B cell (primary cell): Measurements from ENCODE around the gene SLC37A2. TPM values are rescaled to one million over a fixed set of nuclear protein-coding genes. Genes with fewer than 3 reads are reported as not detected.

ENCODE experiments used
- ATAC-seq: fragments of 200-7000 bp; cut with Tn5 transposase; one replicate; pipeline ENCODE4 v1.10.0; 2021; ENCODE audit warnings: low read depth, mild to moderate bottlenecking, moderate number of reproducible peaks, moderate library complexity
- CTCF ChIA-PET: fragments of 350-600 bp; sonication (Branson Sonifier 250); formaldehyde crosslinking; loops from one replicate; lab custom pipeline; 2021; ENCODE audit warnings: antibody characterized with exemption, inconsistent platforms; lab: Charles Lee
- POLR2A ChIA-PET: fragments of 350-600 bp; sonication (Branson Sonifier 250); formaldehyde crosslinking; loops from one replicate; lab custom pipeline; 2021; ENCODE audit warnings: antibody characterized with exemption; lab: Charles Lee
- DNase-seq: peaks from one replicate; pipeline ENCODE4 v3.0.0; 2013
- H2AFZ ChIP-seq: 2 replicates; pipeline ENCODE4 v1.6.1; 2012; ENCODE audit warnings: mild to moderate bottlenecking, low read depth, low read length; ENCODE audit not compliant: insufficient read depth, poor library complexity, severe bottlenecking
- H3K27ac ChIP-seq, 2 donors: 1 replicate in 1 of 2; 2 replicates in 1 of 2; pipeline ENCODE4 v1.5.1; 2012 to 2013; ENCODE audit warnings: low read length in 2 of 2, mild to moderate bottlenecking in 2 of 2, moderate library complexity in 1 of 2
- H3K27me3 ChIP-seq, 4 experiments: fragments of 200-600 bp in 1 of 4; sonication (generic) in 1 of 4; replicated peaks in 1 of 4; 1 replicate in 2 of 4; 2 replicates in 2 of 4; pipeline versions ENCODE4 v1.6.1 to v1.7.0; 2013 to 2016; ENCODE audit warnings: low read length in 3 of 4, mild to moderate bottlenecking in 2 of 4, mixed read lengths in 1 of 4, moderate library complexity in 1 of 4; ENCODE audit not compliant: insufficient read depth in 4 of 4, control insufficient read depth in 3 of 4; ENCODE audit errors: control extremely low read depth in 1 of 4
- H3K36me3 ChIP-seq, 2 experiments: replicated peaks in 1 of 2; 1 replicate in 1 of 2; 2 replicates in 1 of 2; pipeline versions ENCODE4 v1.6.1 to v1.7.1; 2013; ENCODE audit warnings: low read length in 1 of 2; ENCODE audit not compliant: insufficient read depth in 2 of 2, control insufficient read depth in 1 of 2; ENCODE audit errors: control extremely low read depth in 1 of 2, extremely low read depth in 1 of 2
- H3K4me1 ChIP-seq, 2 donors: fragments of 200-600 bp in 1 of 2; sonication (generic) in 1 of 2; 1 replicate in 1 of 2; 2 replicates in 1 of 2; pipeline versions ENCODE4 v1.5.1 to v1.6.1; 2013 to 2017; ENCODE audit warnings: low read length in 2 of 2; ENCODE audit not compliant: control insufficient read depth in 2 of 2, insufficient read depth in 2 of 2
- H3K4me2 ChIP-seq: replicated peaks from 2 replicates; pipeline ENCODE3; 2012; ENCODE audit warnings: mild to moderate bottlenecking, low read depth, low read length; ENCODE audit not compliant: poor library complexity, severe bottlenecking
- H3K4me3 ChIP-seq, 5 experiments: fragments of 200-600 bp in 1 of 5; sonication (generic) in 1 of 5; 1 replicate in 3 of 5; 2 replicates in 2 of 5; pipeline versions ENCODE4 v1.5.1 to v1.7.0; 2011 to 2016; ENCODE audit warnings: low read length in 4 of 5, mild to moderate bottlenecking in 4 of 5, low read depth in 2 of 5, control low read depth in 1 of 5, moderate library complexity in 1 of 5; ENCODE audit not compliant: insufficient read depth in 1 of 5; ENCODE audit errors: control extremely low read depth in 1 of 5, extremely low read depth in 1 of 5
- H3K79me2 ChIP-seq: fragments of 200-600 bp; sonication (generic); one replicate; pipeline ENCODE4 v1.6.0; 2016; ENCODE audit warnings: low read length; ENCODE audit not compliant: control insufficient read depth, insufficient read depth
- H3K9ac ChIP-seq: fragments of 200-600 bp; sonication (generic); 2 replicates; pipeline ENCODE4 v1.6.1; 2017; ENCODE audit warnings: mild to moderate bottlenecking, low read length, moderate library complexity
- H3K9me3 ChIP-seq, 3 donors: one replicate each; pipeline versions ENCODE4 v1.6.1 to v1.7.1; 2013; ENCODE audit warnings: low read length in 2 of 3; ENCODE audit not compliant: control insufficient read depth in 2 of 3, insufficient read depth in 1 of 3; ENCODE audit errors: control extremely low read depth in 1 of 3
- H4K20me1 ChIP-seq: 2 replicates; pipeline ENCODE4 v1.6.0; 2012; ENCODE audit warnings: mild to moderate bottlenecking, low read length; ENCODE audit not compliant: insufficient read depth, control insufficient read depth, poor library complexity, severe bottlenecking
- H3K27ac Mint-ChIP-seq: one replicate; pipeline ENCODE4 v1.8.0; 2021; ENCODE audit warnings: mixed read lengths
- H3K27me3 Mint-ChIP-seq: one replicate; pipeline ENCODE4 v1.8.0; 2021; ENCODE audit warnings: mixed read lengths
- H3K4me1 Mint-ChIP-seq: one replicate; pipeline ENCODE4 v1.8.0; 2021; ENCODE audit warnings: mixed read lengths
- H3K4me3 Mint-ChIP-seq: one replicate; pipeline ENCODE4 v1.8.0; 2021; ENCODE audit warnings: mixed read lengths
- H3K9me3 Mint-ChIP-seq: one replicate; pipeline ENCODE4 v1.8.0; 2022; ENCODE audit warnings: mixed read lengths; ENCODE audit not compliant: insufficient read depth
- CTCF ChIP-seq: fragments of 200-600 bp; IDR thresholded peaks from one replicate; pipeline ENCODE4 v1.8.0; 2022; ENCODE audit warnings: antibody characterized with exemption, mild to moderate bottlenecking
- EZH2 ChIP-seq: IDR thresholded peaks from 2 replicates; pipeline ENCODE4 v1.6.1; 2012; ENCODE audit warnings: borderline replicate concordance, low read depth, mild to moderate bottlenecking, moderate library complexity, low read length; ENCODE audit not compliant: insufficient read depth, poor library complexity, severe bottlenecking
- WGBS: methylation state at CpG from one replicate; pipeline ENCODE4 v1.1.5; 2013; ENCODE audit warnings: missing lambda C conversion rate; ENCODE audit not compliant: insufficient coverage; 5-methylcytosine and 5-hydroxymethylcytosine counted together
- intact Hi-C: fragments of 100-400 bp; cut with micrococcal nuclease; formaldehyde crosslinking; loops from one replicate; pipeline ENCODE4 v1.10.0; 2022
- polyA plus RNA-seq: library from polyadenylated mRNA; depleted of rRNA; stranded (reverse); fragments of >200 nt; gene quantifications from 2 replicates; pipeline ENCODE4 v1.2.3, GENCODE V29; 2012
- total RNA-seq, 2 donors: library from RNA; stranded (reverse); fragments of 120-200 nt in 1 of 2; gene quantifications; 1 replicate in 1 of 2; 2 replicates in 1 of 2; pipeline versions ENCODE4 v1.2.3 to v1.2.4, GENCODE V29; 2013 to 2022

The SLC37A2 gene
- total and polyA plus RNA-seq, 2 donors (not counting 1 experiment from before 2014, with no cell fraction given) = 7.6 to 27.0 TPM

- ChIA-PET CTCF (no interaction called here), POLR2A (no interaction called here)
- Histone ChIP-seq H3K4me2 (no peak overlapping the region), H2AFZ (no peak overlapping the region), H3K36me3 (peaks cover 18 to 40% of the 10 kb centered on the region in 2 experiments), H4K20me1 (no peaks in the 10 kb centered on the region), H3K79me2 (peaks cover 36% of the 10 kb centered on the region), H3K27ac (no peak overlapping the region), H3K4me3 (no peak overlapping the region), H3K4me1 (no peaks in the 10 kb centered on the region), H3K9me3 (peaks cover 0 to 1% (median 0%) of the 10 kb centered on the region in 3 donors), H3K27me3 (no peaks in the 10 kb centered on the region), H3K9ac (no peak overlapping the region)
- DNase-seq (no peak), ATAC-seq (no peak)
- intact Hi-C loops = no loop called here
- no peaks in the 10 kb centered on the region for H3K27me3 Mint-ChIP-seq
- H3K4me1 Mint-ChIP-seq = no peaks in the 10 kb centered on the region
- 92% methylated on average over 13 of the region's 19 CpGs for WGBS
- no peak overlapping the region for H3K27ac Mint-ChIP-seq
- no peaks in the 10 kb centered on the region for H3K9me3 Mint-ChIP-seq
- no peak for TF ChIP-seq CTCF
- H3K4me3 Mint-ChIP-seq = no peak overlapping the region
Observed at GRCh38 chr11:125102025-125102424, 38.9 kb downstream of the SLC37A2 start.

GRCh38 chr11:125102510-125102909, 39.4 kb downstream of the SLC37A2 start:
- Histone ChIP-seq H3K4me1 (no peaks in the 10 kb centered on the region), H3K4me3 (no peak overlapping the region), H4K20me1 (no peaks in the 10 kb centered on the region), H3K9me3 (peaks cover 0 to 1% (median 0%) of the 10 kb centered on the region in 3 donors), H3K9ac (no peak overlapping the region), H3K27me3 (no peaks in the 10 kb centered on the region), H3K36me3 (peaks cover 16 to 35% of the 10 kb centered on the region in 2 experiments), H3K4me2 (no peak overlapping the region), H3K79me2 (peaks cover 38% of the 10 kb centered on the region), H2AFZ (no peak overlapping the region), H3K27ac (no peak overlapping the region)
- 96% methylated on average over 4 of the region's 7 CpGs for WGBS
- no peaks in the 10 kb centered on the region for H3K27me3 Mint-ChIP-seq
- H3K27ac Mint-ChIP-seq = no peak overlapping the region
- intact Hi-C loops = no loop called here
- DNase-seq = no peak
- no peak overlapping the region for H3K4me3 Mint-ChIP-seq
- H3K9me3 Mint-ChIP-seq = no peaks in the 10 kb centered on the region
- TF ChIP-seq CTCF (no peak), EZH2 (no peak)
- CTCF ChIA-PET = no interaction called here
- no peak for ATAC-seq
- POLR2A ChIA-PET = no interaction called here
- H3K4me1 Mint-ChIP-seq = no peaks in the 10 kb centered on the region
